K562 (cell line): ENCODE data around the gene BBLN. TPM values are rescaled to one million over a fixed set of nuclear protein-coding genes. Genes with fewer than 3 reads are reported as not detected.

Experiments
- ADNP ChIP-seq: fragments of 200-800 bp; sonication (Bioruptor generic); IDR thresholded peaks from 2 replicates; pipeline ENCODE4 v1.6.1; 2016; ENCODE audit warnings: missing genetic modification characterization, missing compliant biosample characterization
- BCOR ChIP-seq: fragments of 450-650 bp; IDR thresholded peaks from 2 replicates; pipeline ENCODE4 v1.6.1; 2016
- CREBBP ChIP-seq: IDR thresholded peaks from one replicate; pipeline ENCODE4 v1.6.1; 2012; ENCODE audit warnings: low read depth, mild to moderate bottlenecking, control low read depth, inconsistent platforms, low read length
- HDGF ChIP-seq: fragments of 450-650 bp; IDR thresholded peaks from 2 replicates; pipeline ENCODE4 v1.6.1; 2016
- IFI16 ChIP-seq: fragments of 250-450 bp; sonication (Bioruptor Pico); IDR thresholded peaks from 2 replicates; pipeline ENCODE4 v2.1.2; 2022; ENCODE audit warnings: mild to moderate bottlenecking, inconsistent platforms
- KLF10 ChIP-seq: fragments of 250-450 bp; sonication (Bioruptor Pico); IDR thresholded peaks from 2 replicates; pipeline ENCODE4 v1.6.1; 2021; ENCODE audit warnings: matching md5 sums
- KLF13 ChIP-seq: fragments of 450-650 bp; IDR thresholded peaks from 2 replicates; pipeline ENCODE4 v1.6.1; 2016; ENCODE audit warnings: missing genetic modification characterization, low read depth, mild to moderate bottlenecking, missing compliant biosample characterization, moderate library complexity, borderline replicate concordance
- NFE2 ChIP-seq: IDR thresholded peaks from 2 replicates; pipeline ENCODE4 v1.6.1; 2014; ENCODE audit warnings: antibody characterized with exemption, low read depth
- PHF8 ChIP-seq: fragments of 200-600 bp; sonication (generic); IDR thresholded peaks from 2 replicates; pipeline ENCODE4 v1.6.1; 2012; ENCODE audit warnings: mixed run types, mild to moderate bottlenecking, inconsistent platforms, low read length, moderate library complexity, borderline replicate concordance
- PHTF2 ChIP-seq: fragments of 250-450 bp; sonication (Bioruptor Pico); IDR thresholded peaks from 2 replicates; pipeline ENCODE4 v1.5.0; 2021; ENCODE audit warnings: mild to moderate bottlenecking
- SAP30 ChIP-seq: fragments of 200-600 bp; sonication (generic); IDR thresholded peaks from 2 replicates; pipeline ENCODE4 v1.6.1; 2012; ENCODE audit warnings: borderline replicate concordance, low read depth, mild to moderate bottlenecking, moderate library complexity, low read length, control low read depth, inconsistent platforms; ENCODE audit not compliant: insufficient read depth, poor library complexity, severe bottlenecking
- TAF1 ChIP-seq: IDR thresholded peaks from 2 replicates; pipeline ENCODE4 v1.6.1; 2011; ENCODE audit warnings: mild to moderate bottlenecking, low read length, moderate library complexity; ENCODE audit not compliant: insufficient read depth, control insufficient read depth, severe bottlenecking; ENCODE audit errors: extremely low read depth
- ZEB2 ChIP-seq: fragments of 450-650 bp; IDR thresholded peaks from 2 replicates; pipeline ENCODE4 v1.6.1; 2016
- ZNF175 ChIP-seq: fragments of 200-800 bp; sonication (Bioruptor generic); IDR thresholded peaks from 2 replicates; pipeline ENCODE4 v1.6.1; 2016; ENCODE audit warnings: low read depth, mild to moderate bottlenecking, missing genetic modification characterization, missing compliant biosample characterization
- polyA plus RNA-seq, 8 experiments: library from polyadenylated mRNA; depleted of rRNA in 4 of 8; stranded (reverse) in 5 of 8; unstranded in 3 of 8; fragments of >200 nt; fragmentation: Nextera tagmentation in 2 of 8; fragmentation: Illumina TruSeq in 1 of 8; extraction: Ambion mirVana in 2 of 8; extraction: Trizol in 1 of 8; gene quantifications; 2 replicates each; pipeline versions ENCODE4 v1.2.1 to v1.2.3, GENCODE V29; 2011 to 2014; ENCODE audit warnings: inconsistent platforms in 1 of 8, missing spikeins in 1 of 8
- total RNA-seq, 7 experiments: library from RNA; depleted of rRNA in 6 of 7; stranded (reverse); fragments of >200 nt in 6 of 7; fragmentation: Illumina TruSeq in 2 of 7; extraction: Trizol in 2 of 7; gene quantifications; 2 replicates each; pipeline versions ENCODE4 v1.2.1 to v1.2.3, GENCODE V29; 2011 to 2021; ENCODE audit warnings: low replicate concordance in 1 of 7
- TF ChIP-seq, protein P1 (sequence below): fragments of 450-650 bp; formaldehyde crosslinking; IDR thresholded peaks from 2 replicates; pipeline ENCODE4 v1.4.0; 2020; ENCODE audit warnings: mild to moderate bottlenecking, moderate library complexity
- TF ChIP-seq, protein P2 (sequence below): sonication (generic); formaldehyde crosslinking; IDR thresholded peaks from 2 replicates; pipeline ENCODE4 v1.8.1; 2022; ENCODE audit warnings: missing genetic modification reagents
- TF ChIP-seq, protein P3 (sequence below): sonication (generic); formaldehyde crosslinking; IDR thresholded peaks from 2 replicates; pipeline ENCODE4 v1.8.1; 2023; ENCODE audit warnings: mild to moderate bottlenecking, missing genetic modification reagents
- TF ChIP-seq, protein P4 (sequence below), 2 experiments: IDR thresholded peaks; 2 replicates each; pipeline ENCODE4 v1.6.1; 2011; ENCODE audit warnings: borderline replicate concordance in 1 of 2, control low read depth in 1 of 2, low read depth in 1 of 2, low read length in 1 of 2, mild to moderate bottlenecking in 1 of 2, mixed read lengths in 1 of 2, moderate library complexity in 1 of 2; ENCODE audit not compliant: insufficient read depth in 1 of 2, insufficient read length in 1 of 2, poor library complexity in 1 of 2, severe bottlenecking in 1 of 2; ENCODE audit errors: extremely low read depth in 1 of 2
- TF ChIP-seq, protein P5 (sequence below): IDR thresholded peaks from 2 replicates; pipeline ENCODE4 v1.6.1; 2016; ENCODE audit warnings: missing genetic modification characterization, missing compliant biosample characterization

The BBLN gene
- total and polyA plus RNA-seq, 9 of the 15 experiments (the other 6 are each of a cell fraction or from before 2014, with no cell fraction given), result 4.2 to 331 (median 87.1) TPM

DNA sequence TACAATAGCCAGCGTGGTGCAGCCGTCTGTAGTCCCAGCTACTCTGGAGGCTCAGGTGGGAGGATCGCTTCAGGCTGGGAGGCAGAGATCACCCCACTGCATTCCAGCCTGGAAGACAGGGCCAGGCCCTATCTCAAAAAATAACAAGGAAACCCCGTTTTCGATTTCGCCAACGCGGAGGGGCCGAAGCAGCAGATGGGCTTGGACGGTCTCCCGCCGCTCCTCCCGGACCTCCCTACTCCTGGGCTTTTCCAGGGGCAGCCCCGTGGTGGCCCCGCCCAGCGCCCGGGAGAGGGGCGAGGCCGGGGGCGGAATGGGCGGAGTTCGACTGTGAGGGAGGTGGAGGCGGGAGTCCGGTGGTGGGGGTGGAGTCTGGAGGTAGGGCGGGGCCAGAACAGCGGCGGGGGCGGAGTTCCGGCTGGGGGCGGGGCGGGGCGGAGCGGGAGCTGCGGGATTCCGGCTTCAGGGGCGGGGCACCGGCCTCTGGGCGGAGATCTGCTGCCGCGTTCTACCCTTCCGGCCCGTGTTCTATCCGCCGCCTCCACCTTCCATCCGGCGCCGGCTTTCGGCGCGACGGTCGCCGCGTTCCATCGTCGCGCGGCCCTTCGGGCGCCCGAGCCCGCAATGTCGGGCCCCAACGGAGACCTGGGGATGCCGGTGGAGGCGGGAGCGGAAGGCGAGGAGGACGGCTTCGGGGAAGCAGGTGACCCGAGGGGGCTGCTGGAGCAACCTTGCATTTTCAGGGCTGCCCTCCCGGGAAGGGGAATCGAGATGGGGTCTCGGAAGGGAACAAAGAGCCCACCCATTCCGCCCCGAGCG, at the start of gene BBLN (continued):
- TF ChIP-seq ZNF175, result no peak
- no peak for TF ChIP-seq ZEB2
- TF ChIP-seq, protein P1, sequence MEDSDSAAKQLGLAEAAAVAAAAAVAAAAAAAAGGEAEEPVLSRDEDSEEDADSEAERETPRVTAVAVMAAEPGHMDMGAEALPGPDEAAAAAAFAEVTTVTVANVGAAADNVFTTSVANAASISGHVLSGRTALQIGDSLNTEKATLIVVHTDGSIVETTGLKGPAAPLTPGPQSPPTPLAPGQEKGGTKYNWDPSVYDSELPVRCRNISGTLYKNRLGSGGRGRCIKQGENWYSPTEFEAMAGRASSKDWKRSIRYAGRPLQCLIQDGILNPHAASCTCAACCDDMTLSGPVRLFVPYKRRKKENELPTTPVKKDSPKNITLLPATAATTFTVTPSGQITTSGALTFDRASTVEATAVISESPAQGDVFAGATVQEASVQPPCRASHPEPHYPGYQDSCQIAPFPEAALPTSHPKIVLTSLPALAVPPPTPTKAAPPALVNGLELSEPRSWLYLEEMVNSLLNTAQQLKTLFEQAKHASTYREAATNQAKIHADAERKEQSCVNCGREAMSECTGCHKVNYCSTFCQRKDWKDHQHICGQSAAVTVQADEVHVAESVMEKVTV, result 0 out of 2 replicates have a peak, but pooled peaks have one; percentile 5
- peak; percentile 73 for TF ChIP-seq SAP30
- TF ChIP-seq, protein P2, sequence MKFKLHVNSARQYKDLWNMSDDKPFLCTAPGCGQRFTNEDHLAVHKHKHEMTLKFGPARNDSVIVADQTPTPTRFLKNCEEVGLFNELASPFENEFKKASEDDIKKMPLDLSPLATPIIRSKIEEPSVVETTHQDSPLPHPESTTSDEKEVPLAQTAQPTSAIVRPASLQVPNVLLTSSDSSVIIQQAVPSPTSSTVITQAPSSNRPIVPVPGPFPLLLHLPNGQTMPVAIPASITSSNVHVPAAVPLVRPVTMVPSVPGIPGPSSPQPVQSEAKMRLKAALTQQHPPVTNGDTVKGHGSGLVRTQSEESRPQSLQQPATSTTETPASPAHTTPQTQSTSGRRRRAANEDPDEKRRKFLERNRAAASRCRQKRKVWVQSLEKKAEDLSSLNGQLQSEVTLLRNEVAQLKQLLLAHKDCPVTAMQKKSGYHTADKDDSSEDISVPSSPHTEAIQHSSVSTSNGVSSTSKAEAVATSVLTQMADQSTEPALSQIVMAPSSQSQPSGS (CRISPR knock-in tag), result no peak
- TF ChIP-seq, protein P3, sequence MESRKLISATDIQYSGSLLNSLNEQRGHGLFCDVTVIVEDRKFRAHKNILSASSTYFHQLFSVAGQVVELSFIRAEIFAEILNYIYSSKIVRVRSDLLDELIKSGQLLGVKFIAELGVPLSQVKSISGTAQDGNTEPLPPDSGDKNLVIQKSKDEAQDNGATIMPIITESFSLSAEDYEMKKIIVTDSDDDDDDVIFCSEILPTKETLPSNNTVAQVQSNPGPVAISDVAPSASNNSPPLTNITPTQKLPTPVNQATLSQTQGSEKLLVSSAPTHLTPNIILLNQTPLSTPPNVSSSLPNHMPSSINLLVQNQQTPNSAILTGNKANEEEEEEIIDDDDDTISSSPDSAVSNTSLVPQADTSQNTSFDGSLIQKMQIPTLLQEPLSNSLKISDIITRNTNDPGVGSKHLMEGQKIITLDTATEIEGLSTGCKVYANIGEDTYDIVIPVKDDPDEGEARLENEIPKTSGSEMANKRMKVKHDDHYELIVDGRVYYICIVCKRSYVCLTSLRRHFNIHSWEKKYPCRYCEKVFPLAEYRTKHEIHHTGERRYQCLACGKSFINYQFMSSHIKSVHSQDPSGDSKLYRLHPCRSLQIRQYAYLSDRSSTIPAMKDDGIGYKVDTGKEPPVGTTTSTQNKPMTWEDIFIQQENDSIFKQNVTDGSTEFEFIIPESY, result no peak
- no peak for TF ChIP-seq HDGF
- no peak for TF ChIP-seq ADNP (tag)
- TF ChIP-seq, protein P4, sequence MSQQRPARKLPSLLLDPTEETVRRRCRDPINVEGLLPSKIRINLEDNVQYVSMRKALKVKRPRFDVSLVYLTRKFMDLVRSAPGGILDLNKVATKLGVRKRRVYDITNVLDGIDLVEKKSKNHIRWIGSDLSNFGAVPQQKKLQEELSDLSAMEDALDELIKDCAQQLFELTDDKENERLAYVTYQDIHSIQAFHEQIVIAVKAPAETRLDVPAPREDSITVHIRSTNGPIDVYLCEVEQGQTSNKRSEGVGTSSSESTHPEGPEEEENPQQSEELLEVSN (IDR thresholded peaks at IDR 0.05; ENCODE audit: borderline replicate concordance in 1 of 2, extremely low read depth in 1 of 2, insufficient read depth in 1 of 2, insufficient read length in 1 of 2, low read depth in 1 of 2, low read length in 1 of 2, poor library complexity in 1 of 2, severe bottlenecking in 1 of 2), result peak; percentile 36 to 60
- TF ChIP-seq NFE2, result no peak
- TF ChIP-seq KLF13 (tag), result peak; percentile 85; the same call in 1 of the 2 replicates
- TF ChIP-seq, protein P5, sequence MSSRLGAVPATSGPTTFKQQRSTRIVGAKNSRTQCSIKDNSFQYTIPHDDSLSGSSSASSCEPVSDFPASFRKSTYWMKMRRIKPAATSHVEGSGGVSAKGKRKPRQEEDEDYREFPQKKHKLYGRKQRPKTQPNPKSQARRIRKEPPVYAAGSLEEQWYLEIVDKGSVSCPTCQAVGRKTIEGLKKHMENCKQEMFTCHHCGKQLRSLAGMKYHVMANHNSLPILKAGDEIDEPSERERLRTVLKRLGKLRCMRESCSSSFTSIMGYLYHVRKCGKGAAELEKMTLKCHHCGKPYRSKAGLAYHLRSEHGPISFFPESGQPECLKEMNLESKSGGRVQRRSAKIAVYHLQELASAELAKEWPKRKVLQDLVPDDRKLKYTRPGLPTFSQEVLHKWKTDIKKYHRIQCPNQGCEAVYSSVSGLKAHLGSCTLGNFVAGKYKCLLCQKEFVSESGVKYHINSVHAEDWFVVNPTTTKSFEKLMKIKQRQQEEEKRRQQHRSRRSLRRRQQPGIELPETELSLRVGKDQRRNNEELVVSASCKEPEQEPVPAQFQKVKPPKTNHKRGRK, result no peak
- TF ChIP-seq IFI16 (CRISPR knock-in tag), result no peak
- TF ChIP-seq PHF8, result peak; percentile 96
- TF ChIP-seq BCOR, result no peak
- peak; percentile 92 for TF ChIP-seq TAF1
- TF ChIP-seq KLF10 (CRISPR knock-in tag), result no peak
- TF ChIP-seq CREBBP, result no peak
- no peak for TF ChIP-seq PHTF2
